Activated CD4-positive, alpha-beta T cell treated with anti-CD3 and anti-CD28 coated beads for 48 hours (primary cell): ENCODE results near the gene EIF6.
"Not testable (repeated sequence)": the region's sequence is repeated elsewhere in the genome, so short reads cannot be mapped to it uniquely, and the experiment has no call there.

Source experiments
- DNase-seq: peaks from one replicate; pipeline ENCODE4 v3.0.0-alpha.2; 2020

The EIF6 gene

GRCh38 chr20:35254448-35254999 lies 30.0 kb downstream of the EIF6 start:
- no peak for DNase-seq

GRCh38 chr20:35253010-35253409 lies 31.6 kb downstream of the EIF6 start:
- no peak for DNase-seq

- DNase-seq, result not testable (repeated sequence)
These were observed 32.0 kb downstream of the EIF6 start for GRCh38 chr20:35252598-35252997.

- no peak for DNase-seq
These were observed 32.5 kb downstream of the EIF6 start for GRCh38 chr20:35252037-35252461.

GRCh38 chr20:35251613-35251940 lies 33.0 kb downstream of the EIF6 start:
- no peak for DNase-seq

GRCh38 chr20:35248641-35249475 lies 35.7 kb downstream of the EIF6 start:
- no peak for DNase-seq

GRCh38 chr20:35246723-35247122 lies 37.8 kb downstream of the EIF6 start:
- DNase-seq, result no peak

GRCh38 chr20:35243986-35244385 lies 40.6 kb downstream of the EIF6 start:
- no peak for DNase-seq

GRCh38 chr20:35243317-35243716 lies 41.3 kb downstream of the EIF6 start:
- DNase-seq, result no peak

GRCh38 chr20:35240811-35241293 lies 43.7 kb downstream of the EIF6 start:
- no peak for DNase-seq

- DNase-seq, result no peak
These were observed 44.3 kb downstream of the EIF6 start for GRCh38 chr20:35240083-35240810.

- no peak for DNase-seq
These were observed 45.8 kb downstream of the EIF6 start for GRCh38 chr20:35238735-35239134.

GRCh38 chr20:35238170-35238569 lies 46.4 kb downstream of the EIF6 start:
- DNase-seq, result no peak

- no peak for DNase-seq
These were observed 47.1 kb downstream of the EIF6 start for GRCh38 chr20:35237486-35237885.

- DNase-seq, result no peak
These were observed 48.7 kb downstream of the EIF6 start for GRCh38 chr20:35235881-35236280.

- DNase-seq, result no peak
These were observed 52.0 kb downstream of the EIF6 start for GRCh38 chr20:35232575-35232974.
